ENCODE measurements around the gene SUGP2. TPM values are rescaled to one million over a fixed set of nuclear protein-coding genes. Genes with fewer than 3 reads are reported as not detected.

Gene SUGP2
- 10 to 100 TPM; 32.1 to 58.7 (median 38.7) TPM for total RNA-seq

DNA sequence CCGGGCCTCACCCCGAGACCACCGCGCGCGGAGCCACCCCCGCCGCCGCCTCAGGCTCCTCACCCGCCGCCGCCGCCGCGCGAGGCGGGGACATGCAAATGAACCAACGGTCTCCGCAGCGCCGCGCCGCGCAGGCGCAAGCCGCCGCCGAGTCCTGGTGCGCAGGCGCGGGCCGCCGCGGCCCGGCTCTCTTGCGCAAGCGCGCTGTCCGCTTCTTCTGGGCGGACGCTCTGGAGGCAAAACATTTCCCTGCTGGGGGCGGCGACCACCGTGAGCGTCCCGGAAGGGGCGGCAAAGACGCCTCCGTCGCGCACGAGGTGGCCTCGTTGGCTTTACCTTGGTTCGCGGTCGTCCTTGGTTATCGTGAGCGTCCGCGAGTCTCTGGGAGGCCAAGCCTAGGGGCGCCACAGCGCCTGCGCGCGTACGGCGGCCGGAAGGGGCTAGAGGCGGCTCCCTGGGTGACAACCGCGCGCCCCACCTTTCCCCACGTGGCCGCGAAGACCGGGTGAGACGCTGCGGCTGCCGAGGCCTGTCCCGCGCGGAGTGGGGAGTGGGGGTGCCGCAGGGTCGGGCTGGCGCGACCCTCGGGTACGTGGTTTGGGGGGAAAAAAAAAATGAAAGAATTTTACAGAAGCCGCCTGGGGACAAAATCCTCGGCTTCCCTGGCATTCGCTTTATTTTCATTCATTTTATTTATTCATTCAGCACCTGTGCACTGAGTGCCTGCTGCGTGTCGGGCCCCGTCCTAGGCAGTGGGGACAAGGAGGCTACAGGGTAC is at the start of gene SUGP2, which contains the start of gene ARMC6:
Gene SUGP2 (minus strand): TSS at position 92 of the 778 bp plus-strand sequence. CDS start 2,446 bp downstream, outside the sequence.
Gene ARMC6 (plus strand): TSS at position 178 of the 778 bp plus-strand sequence. CDS start 607 bp downstream, outside the sequence.
- Histone ChIP-seq H3K4me3 (peak within 1 kb of the TSS; percentile 83), H3K27me3 (no peaks in the 10 kb centered on the region), H3K27ac (peak within 1 kb of the TSS; percentile 92), H3K4me1 (peaks cover 30% of the 10 kb centered on the region), H3K36me3 (peaks cover 21% of the 10 kb centered on the region), H3K9me3 (no peaks in the 10 kb centered on the region)
- peak; percentile 87 to 90 for DNase-seq (ENCODE audit: low spot score in 2 of 2)
- WGBS = under 1% methylated on average over 40 of the region's 94 CpGs
- TF ChIP-seq POLR2A (IDR thresholded peaks at IDR 0.05) (peak in 1 of 2 donors; percentile 6), CTCF (IDR thresholded peaks at IDR 0.05) (no peak), POLR2AphosphoS5 (IDR thresholded peaks at IDR 0.05) (peak in 2 of 3 donors; percentile 83 to 87)

- Histone ChIP-seq H3K27me3 (no peaks in the 10 kb centered on the region), H3K27ac (no peak overlapping the region), H3K9me3 (no peaks in the 10 kb centered on the region), H3K36me3 (peaks cover 3% of the 10 kb centered on the region), H3K4me1 (peaks cover 11% of the 10 kb centered on the region), H3K4me3 (no peak overlapping the region)
- no peak for DNase-seq (ENCODE audit: low spot score in 2 of 2)
- TF ChIP-seq CTCF (IDR thresholded peaks at IDR 0.05) (no peak), POLR2AphosphoS5 (IDR thresholded peaks at IDR 0.05) (no peak), EP300 (IDR thresholded peaks at IDR 0.05) (no peak), POLR2A (IDR thresholded peaks at IDR 0.05) (no peak)
- 84% methylated on average over 16 of the region's 16 CpGs for WGBS
These were observed 48.4 kb upstream of the SUGP2 start for GRCh38 chr19:19081642-19082151.

DNA sequence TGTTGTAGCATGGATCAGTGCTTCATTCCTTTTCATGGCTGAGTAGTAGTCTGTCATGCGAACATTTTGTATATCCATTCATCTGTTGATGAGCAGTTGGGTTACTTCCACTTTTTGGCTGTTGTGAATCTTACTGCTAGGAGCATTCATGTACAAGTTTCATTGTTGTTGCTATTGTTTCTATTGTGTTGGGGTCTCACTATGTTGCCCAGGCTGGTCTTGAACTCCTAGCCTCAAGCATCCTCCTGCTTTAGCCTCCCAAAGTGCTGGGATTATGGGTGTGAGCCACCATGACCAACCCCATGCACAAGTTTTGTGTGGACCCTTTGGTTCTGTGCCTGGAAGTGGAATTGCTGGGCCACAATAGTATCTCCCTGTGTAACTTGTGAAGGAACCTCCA is 46.3 kb upstream of the SUGP2 start:
- H3K9me3 ChIP-seq = no peaks in the 10 kb centered on the region
- 100% methylated on average over 1 of the region's 1 CpG for WGBS
- TF ChIP-seq CTCF (IDR thresholded peaks at IDR 0.05) = no peak
- TF ChIP-seq EP300 (IDR thresholded peaks at IDR 0.05) = no peak
- TF ChIP-seq POLR2AphosphoS5 (IDR thresholded peaks at IDR 0.05) = no peak
- no peak for TF ChIP-seq POLR2A (IDR thresholded peaks at IDR 0.05)
- H3K4me3 ChIP-seq = no peak overlapping the region
- DNase-seq (ENCODE audit: low spot score in 2 of 2) = no peak
- H3K27ac ChIP-seq = no peak overlapping the region
- H3K4me1 ChIP-seq = peaks cover 11% of the 10 kb centered on the region
- peaks cover 3% of the 10 kb centered on the region for H3K36me3 ChIP-seq
- no peaks in the 10 kb centered on the region for H3K27me3 ChIP-seq

DNA sequence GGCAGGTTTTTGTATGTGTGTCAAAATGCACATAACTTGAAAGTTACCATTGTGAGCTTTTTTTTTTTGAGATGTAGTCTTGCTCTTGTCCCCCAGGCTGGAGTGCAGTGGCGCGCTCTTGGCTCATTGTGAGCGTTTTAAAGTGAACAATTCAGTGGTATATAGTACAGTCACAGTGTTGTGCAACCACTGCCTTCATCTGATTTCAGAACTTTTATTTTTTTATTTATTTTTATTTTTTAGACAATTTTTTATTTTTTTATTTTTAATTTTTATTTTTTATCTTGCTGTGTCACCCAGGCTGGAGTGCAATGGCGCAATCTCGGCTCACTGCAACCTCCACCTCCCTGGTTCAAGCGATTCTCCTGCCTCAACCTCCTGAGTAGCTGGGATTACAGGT is 45.5 kb upstream of the SUGP2 start:
- no peaks in the 10 kb centered on the region for H3K27me3 ChIP-seq
- H3K4me1 ChIP-seq = peaks cover 7% of the 10 kb centered on the region
- H3K4me3 ChIP-seq = no peak overlapping the region
- WGBS = 96% methylated on average over 6 of the region's 6 CpGs
- no peak overlapping the region for H3K27ac ChIP-seq
- no peaks in the 10 kb centered on the region for H3K9me3 ChIP-seq
- no peak for DNase-seq (ENCODE audit: low spot score in 2 of 2)
- TF ChIP-seq EP300 (IDR thresholded peaks at IDR 0.05) (no peak), CTCF (IDR thresholded peaks at IDR 0.05) (no peak), POLR2A (IDR thresholded peaks at IDR 0.05) (no peak), POLR2AphosphoS5 (IDR thresholded peaks at IDR 0.05) (no peak)
- peaks cover 2% of the 10 kb centered on the region for H3K36me3 ChIP-seq

DNA sequence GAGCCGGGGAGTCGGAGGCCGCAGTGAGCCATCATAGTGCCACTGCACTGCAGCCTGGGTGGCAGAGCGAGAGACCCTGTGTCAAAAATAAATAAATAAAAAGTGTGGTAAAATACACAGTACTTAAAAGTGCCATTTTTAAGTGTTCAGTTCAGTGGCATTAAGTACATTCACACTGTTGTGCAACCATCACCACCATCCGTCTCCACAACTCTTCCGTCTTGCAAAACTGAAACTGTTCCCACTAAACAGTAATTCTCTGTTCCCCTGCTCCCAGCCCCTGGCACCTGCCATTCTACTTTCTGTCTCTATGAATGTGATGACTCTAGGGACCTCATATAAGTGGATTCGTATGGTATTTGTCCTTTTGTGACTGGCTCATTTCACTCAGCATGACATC is 43.8 kb upstream of the SUGP2 start:
- Histone ChIP-seq H3K36me3 (no peaks in the 10 kb centered on the region), H3K4me1 (no peaks in the 10 kb centered on the region), H3K27ac (no peak overlapping the region), H3K27me3 (no peaks in the 10 kb centered on the region), H3K4me3 (no peak overlapping the region), H3K9me3 (no peaks in the 10 kb centered on the region)
- no peak for DNase-seq (ENCODE audit: low spot score in 2 of 2)
- TF ChIP-seq POLR2A (IDR thresholded peaks at IDR 0.05) = no peak
- no peak for TF ChIP-seq EP300 (IDR thresholded peaks at IDR 0.05)
- TF ChIP-seq POLR2AphosphoS5 (IDR thresholded peaks at IDR 0.05) = no peak
- no peak for TF ChIP-seq CTCF (IDR thresholded peaks at IDR 0.05)
- 92% methylated on average over 7 of the region's 7 CpGs for WGBS
